GM20431 (cell line): Measurements from ENCODE around the gene DUSP1.

Experiments used
- in situ Hi-C: fragments of 300-500 bp; cut with MseI, MboI; formaldehyde crosslinking; loops from one replicate; pipeline ENCODE4 v1.15.0; 2020; ENCODE audit warnings: low sequenced_read_pairs; ENCODE audit not compliant: unreplicated experiment

The DUSP1 gene

DNA sequence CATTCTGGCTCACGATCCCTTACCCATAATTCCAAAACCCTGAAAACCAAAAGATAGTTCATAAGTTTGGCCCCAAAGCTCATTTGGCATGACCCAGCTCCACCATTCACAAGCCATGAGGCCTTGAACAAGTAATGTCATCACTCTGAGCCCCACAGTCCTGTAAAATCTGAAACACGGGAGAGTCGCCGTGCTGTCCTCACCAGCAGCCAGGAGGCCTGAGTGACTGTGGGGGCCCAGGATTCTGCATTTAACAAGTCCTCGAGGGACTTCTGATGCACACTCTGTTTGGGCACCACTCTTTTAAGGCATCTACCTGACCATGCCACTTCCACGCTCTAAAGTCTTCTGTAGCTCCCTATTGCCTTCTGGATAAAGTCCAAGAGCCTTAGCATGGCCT is 40.8 kb downstream of the DUSP1 start:
- in situ Hi-C loops = no loop called here

DNA sequence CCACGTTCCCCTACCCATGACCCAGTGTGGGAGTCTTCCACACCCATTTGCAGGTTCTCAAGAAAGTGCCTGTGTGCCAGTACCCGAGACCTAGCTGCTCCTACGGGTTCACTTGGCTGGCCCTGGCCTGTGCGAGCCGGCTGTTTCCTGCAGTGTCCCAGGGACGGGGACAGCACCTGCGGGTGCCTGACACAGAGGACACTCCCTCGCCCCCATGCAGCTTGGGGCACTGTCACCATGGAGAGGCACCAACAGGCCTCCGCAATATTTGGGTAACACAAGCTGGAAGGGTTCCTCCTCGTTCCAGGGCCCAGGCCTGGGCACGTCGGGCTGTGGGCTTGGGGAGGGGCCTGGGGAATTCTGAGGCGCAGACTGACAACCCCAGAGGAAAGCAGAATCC is 41.4 kb downstream of the DUSP1 start:
- in situ Hi-C loops = no loop called here

DNA sequence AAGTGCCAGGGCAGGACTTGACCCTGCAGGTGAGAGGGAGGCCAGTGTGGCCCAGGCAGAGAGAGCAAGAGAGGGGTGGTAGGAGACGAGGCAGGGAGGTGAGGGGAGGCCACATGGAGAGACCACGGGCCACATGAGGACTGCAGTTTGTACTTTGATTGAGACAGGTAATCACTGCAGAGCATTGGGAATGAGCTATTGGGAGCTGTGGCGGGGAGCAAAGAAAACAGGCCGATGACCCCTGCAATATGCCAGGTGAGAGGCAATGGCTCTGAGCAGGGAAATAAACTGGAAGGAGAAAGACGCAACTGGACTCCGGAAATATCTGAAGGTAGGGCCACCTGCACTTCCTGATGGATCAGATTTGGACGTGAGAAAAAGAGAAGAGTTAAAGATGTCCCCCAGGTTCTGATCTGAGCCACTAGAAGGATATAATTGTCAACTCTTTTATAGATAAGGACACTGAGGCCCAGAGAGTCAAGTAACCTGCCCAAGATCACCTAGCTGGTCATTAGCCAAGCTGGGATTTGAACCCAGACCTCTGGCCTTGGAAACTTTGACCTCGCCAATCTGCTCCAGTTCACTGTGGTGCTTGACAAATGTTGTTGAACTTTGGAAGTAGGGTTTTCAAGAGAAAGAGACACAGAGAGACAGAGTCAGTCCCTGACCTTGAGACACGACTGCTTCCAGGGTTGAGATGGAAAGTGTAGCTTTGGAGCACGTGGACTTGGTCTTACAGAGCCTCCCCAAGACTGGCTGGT is 42.3 kb downstream of the DUSP1 start:
- in situ Hi-C loops = no loop called here

DNA sequence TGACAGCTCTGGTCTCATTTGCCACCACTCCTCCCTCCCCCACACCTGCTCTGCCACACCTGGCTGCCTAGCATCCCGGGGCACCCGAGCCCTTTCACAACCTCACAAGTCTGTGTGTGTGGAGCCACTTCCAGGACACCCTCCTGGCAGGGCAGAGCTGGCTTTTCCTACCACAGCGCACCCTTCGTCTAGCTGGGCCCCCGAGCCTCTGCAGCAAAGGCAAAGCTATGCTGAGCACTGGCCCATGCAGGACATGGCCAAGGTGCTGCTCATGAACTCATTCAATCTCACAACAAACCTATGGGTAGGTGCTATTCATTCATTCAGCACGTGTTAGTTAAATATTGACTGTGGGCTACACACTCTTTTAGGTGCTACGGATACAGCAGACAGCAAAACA is 43.4 kb downstream of the DUSP1 start:
- in situ Hi-C loops = no loop called here

DNA sequence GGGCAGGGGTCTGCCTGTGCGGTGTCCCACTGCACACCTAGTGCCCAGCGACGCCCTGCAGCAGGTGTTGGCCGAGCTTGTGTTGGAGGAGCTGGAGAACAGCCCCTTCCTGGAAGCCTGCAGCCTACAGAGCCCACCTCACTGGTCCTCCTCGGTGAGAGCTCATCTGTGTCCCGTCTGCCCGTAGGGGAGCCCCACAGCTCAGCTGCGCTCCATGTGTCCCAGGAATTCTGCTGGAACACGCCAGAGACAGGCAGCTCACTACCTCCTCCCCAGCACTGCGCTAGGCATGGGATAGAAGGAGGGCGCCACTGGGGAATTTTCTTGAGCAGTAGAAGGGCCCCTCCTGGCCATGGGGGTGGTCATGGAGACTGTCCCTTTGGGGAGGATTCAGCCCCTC is 44.0 kb downstream of the DUSP1 start:
- in situ Hi-C loops = no loop called here

DNA sequence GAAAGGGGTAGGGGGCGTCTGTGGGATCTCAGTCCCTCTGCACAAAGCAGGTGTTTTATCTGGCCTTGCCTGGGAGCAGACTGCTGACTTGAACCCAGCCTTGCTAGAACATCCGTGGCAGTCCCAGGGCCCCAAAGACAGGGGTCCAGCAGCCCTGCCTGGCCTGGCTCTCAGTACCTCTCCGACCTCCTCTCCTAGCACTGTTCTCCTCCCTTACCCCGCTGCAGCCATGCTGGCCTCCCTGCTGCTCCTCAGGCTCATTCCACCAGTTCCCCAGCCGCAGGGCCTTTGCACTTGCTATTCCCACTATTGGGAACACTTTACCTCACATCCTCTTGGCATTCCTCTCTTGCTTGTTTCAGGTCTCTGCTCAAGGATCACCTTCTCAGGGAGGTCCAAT is 45.2 kb downstream of the DUSP1 start:
- in situ Hi-C loops = no loop called here

DNA sequence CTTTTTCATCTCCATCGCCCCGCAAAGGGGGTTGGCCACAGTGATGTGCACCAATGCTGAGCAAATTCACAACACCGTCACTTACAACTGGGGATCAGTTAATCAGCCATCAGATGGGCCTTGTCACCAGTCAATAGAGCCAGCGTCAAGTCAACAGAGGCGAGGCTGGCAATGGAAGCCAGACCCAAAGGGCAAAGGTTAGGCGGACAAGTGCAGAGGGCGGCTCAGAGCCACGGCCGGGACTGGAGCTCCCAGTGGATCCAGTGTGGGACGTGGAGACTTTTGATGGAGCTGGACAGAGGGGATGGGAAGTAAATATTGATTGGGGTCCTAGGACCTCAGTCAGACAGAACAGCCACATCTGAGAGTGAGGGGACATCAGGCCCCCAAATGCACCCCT is 45.7 kb downstream of the DUSP1 start:
- in situ Hi-C loops = no loop called here

DNA sequence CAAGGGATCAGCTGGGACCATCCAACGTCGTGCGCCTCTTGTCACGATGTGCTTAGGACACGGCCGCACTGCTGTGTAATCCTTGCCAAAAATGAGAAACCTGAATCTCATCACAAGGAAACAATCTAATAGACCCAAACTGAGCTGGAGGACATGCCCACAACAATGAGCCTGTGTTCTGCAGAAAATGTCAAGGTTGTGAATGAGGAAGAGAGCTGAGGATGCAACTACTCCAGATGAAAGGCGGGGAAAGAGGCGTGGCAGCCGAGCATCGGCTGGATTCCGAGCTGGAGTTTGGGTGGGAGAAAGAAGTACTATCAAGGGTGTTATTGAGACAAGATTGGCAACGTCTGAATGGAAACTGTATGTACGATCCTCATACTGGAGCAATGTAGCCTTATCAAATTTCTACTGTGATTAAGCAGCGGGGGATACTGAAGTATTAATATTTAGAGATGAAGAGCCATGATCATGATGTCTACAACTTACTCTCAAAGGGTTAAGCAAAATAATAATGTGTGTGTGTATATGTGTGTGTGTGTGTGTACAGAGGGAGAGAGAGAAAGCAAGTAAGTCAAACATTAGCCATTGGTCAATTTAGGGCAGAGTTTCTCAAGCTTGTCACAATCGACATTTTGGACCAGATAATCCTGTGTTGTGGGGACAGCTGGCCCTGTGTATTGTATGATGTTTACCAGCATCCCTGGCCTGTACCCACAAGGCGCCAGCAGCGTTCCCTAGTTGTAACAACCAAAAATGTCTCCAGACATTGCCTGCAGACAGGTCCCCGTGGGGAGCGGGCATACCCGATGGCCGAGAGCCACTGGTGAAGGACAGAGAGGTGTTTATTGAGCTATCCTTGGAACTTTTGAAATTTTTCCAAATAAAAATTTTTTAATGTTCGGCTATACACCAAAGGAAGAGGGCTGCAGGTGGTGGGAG is 46.5 kb downstream of the DUSP1 start:
- in situ Hi-C loops = loop anchor here (25.0 kb wide), 1 partner anchor 488 kb away; no protein-coding TSS in a partner anchor

DNA sequence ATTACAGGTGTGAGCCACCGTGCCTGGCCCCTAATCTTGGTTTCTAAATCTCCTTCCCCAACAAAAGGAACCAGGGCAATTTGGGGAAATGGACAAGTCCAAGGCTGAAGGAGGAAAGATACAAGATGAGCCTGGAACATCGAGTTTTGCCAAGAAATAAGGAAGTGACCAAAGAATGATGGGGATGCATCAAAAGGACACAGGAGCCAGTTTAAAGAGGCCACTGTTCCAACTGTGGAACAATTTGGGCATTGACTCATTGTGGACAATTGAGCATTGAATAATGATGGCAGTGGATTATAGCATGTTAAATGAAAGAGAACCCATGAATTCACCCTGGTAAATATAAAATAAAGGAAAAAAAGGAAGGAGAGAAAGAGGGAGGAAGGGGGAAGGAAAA is 47.5 kb downstream of the DUSP1 start:
- in situ Hi-C loops = loop anchor here (25.0 kb wide), 1 partner anchor 489 kb away; no protein-coding TSS in a partner anchor

DNA sequence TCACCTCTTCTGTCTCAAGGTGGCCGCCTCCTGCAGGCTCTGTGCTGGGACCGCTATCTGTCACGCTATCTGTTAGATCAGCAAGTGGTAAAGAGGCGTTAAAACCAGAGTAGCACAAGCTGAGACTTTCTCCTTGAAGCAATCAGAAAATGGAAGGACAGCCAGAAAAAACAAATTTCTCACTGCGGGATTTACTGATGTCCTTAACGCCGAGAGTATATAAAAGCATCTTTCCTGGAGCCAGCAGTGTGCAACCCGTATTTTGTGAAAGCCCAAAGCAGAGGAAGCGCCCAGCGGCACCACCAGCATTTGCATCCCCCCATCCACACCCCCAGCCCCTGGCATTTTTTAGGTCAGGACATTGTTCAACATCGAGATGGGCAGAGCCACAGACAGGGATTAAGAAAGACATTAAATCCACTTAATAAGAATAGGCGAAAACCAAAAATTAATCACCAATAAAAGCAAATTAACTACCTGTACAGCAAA is 48.6 kb downstream of the DUSP1 start:
- in situ Hi-C loops = loop anchor here (25.0 kb wide), 1 partner anchor 490 kb away; no protein-coding TSS in a partner anchor

DNA sequence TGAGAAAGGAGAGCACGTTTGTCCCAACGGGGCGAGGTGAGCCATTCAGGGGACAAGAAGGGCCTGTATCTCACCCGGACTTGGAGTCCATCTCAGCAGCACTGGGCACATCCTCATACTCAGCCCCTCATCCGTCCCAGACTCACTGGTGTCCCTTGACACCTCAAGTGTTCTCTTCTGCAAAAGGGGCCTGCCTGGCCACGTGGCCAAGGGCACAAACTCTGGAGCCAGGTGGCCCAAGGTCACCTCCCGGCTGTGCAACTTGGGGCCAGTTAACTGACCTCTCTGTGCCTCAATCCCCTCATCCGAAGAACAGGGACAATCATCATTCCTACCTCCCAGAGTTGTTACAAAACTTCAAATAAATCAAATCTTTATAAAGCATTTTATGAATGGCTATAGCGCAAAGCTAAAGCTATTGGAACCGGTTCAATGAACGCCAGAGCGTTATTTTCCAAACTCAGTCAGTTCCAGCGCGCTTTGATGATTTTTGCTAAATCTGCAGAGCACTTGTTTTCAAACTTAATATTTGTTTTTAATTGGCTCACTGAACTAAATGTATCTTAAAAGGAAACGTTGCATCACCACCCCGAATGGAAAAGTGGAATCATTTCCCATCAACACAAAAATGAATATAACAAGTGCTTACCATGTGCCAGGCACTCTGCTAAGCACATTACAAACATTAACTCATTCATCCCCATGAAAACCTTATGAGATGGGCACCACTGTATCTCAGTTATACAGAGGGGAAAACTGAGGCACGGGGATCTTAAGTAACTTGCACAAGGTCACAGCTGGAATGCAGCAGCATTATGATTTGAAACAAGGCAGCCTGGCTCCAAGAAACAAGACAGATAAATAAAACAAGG is 49.3 kb downstream of the DUSP1 start:
- in situ Hi-C loops = loop anchor here (25.0 kb wide), 1 partner anchor 491 kb away; no protein-coding TSS in a partner anchor

DNA sequence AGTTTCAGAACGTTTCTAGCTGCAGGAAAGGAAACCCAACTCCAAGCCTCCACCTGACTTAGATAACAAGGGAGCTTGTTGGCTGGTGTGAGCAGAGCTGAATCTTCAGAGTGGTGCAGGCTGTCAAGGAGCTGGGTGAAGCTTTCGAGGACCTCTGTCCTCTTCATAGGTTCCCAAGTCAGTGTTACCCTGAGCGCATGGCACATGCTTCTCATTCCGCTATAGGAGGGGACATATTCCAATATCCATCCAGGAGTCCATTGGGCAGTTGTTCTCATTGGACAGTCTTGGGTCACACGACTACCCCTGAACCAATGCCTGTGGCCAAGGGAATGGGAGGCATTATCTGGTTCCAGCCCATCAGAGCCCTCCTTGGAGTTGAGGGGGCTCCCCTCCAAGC is 50.3 kb downstream of the DUSP1 start:
- in situ Hi-C loops = loop anchor here (25.0 kb wide), 1 partner anchor 492 kb away; no protein-coding TSS in a partner anchor

DNA sequence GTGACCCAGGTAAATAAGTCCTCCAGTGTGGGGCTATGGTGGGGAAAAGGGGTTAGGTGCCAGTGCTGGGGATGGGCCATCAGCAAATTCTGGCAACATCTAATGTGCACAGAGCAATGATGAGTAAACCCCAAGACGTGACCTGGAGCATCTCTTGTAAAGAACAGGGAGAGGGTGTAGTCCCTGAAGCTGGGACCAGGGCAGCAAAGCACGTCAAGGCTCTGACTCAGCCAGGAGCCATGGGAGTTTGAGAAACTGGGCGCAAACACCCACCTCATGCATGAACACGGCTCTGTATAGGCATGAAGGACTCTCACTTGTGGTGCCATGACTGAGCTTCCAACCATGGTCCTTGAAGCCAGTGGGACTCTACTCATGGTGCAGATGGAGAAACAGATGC is 51.8 kb downstream of the DUSP1 start:
- in situ Hi-C loops = loop anchor here (10.0 to 25.0 kb wide), 2 partner anchors 206 to 493 kb away; no protein-coding TSS in a partner anchor

DNA sequence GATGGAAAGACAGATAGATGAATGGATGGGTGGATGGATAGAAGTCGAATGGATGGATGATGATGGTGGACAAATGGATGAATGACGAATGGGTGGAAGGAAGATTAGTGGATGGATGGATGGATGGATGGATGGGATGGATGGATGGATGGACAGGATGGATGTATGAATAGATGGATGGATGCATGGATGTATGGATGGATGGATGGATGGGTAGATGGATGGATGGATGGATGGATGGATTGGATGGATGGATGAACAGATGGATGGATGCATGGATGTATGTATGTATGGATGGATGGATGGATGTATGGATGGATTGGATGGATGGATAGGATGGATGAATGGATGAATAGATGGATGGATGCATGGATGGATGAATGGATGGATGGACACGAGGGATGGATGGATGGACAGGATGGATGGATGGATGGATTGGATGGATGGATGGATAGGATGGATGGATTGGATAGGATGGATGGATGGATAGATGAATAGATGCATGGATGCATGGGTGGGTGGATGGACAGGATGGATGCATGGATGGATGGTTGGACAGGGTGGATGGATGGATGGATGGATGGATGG is 52.4 kb downstream of the DUSP1 start:
- in situ Hi-C loops = loop anchor here (10.0 to 25.0 kb wide), 2 partner anchors 206 to 494 kb away; no protein-coding TSS in a partner anchor
